ENCODE data around the gene ZMIZ1. TPM values are rescaled to one million over a fixed set of nuclear protein-coding genes. Genes with fewer than 3 reads are reported as not detected.
A peak's percentile ranks its signal among the peaks of the same experiment; 100 is the strongest.

The ZMIZ1 gene
- total RNA-seq, 4 donors from 2014 or later = 65.5 to 88.2 (median 69.3) TPM

GRCh38 chr10:79156334-79157274 is 87.8 kb downstream of the ZMIZ1 start:
- Histone ChIP-seq H3K4me1 (peaks cover 0 to 100% (median 84%) of the 10 kb centered on the region in 4 donors), H3K27me3 (no peaks in the 10 kb centered on the region), H3K36me3 (peaks cover 0 to under 1% (median 0%) of the 10 kb centered on the region in 3 donors), H3K4me3 (no peak overlapping the region), H3K27ac (peak overlapping the region; percentile 14 to 97 (median 76)), H3K9me3 (no peaks in the 10 kb centered on the region)
- no peak for DNase-seq (ENCODE audit: low spot score in 2 of 2)
- TF ChIP-seq EP300 (IDR thresholded peaks at IDR 0.05) = no peak
- no peak for TF ChIP-seq POLR2A (IDR thresholded peaks at IDR 0.05)
- no peak for TF ChIP-seq CTCF (IDR thresholded peaks at IDR 0.05)
- 86 to 87% methylated on average over 17 to 21 of the region's 22 CpGs for WGBS, 2 donors

GRCh38 chr10:79158004-79158340 is 89.2 kb downstream of the ZMIZ1 start:
- Histone ChIP-seq H3K4me1 (peaks cover 0 to 99% (median 71%) of the 10 kb centered on the region in 4 donors), H3K36me3 (peaks cover 0 to 12% (median 0%) of the 10 kb centered on the region in 3 donors), H3K9me3 (no peaks in the 10 kb centered on the region), H3K27me3 (no peaks in the 10 kb centered on the region), H3K4me3 (no peak overlapping the region), H3K27ac (peak overlapping the region in 3 of 4 donors; percentile 60 to 97 (median 91))
- WGBS, 2 donors = 51 to 60% methylated on average over 4 to 5 of the region's 5 CpGs
- TF ChIP-seq POLR2A (IDR thresholded peaks at IDR 0.05) = no peak
- TF ChIP-seq CTCF (IDR thresholded peaks at IDR 0.05) = no peak
- TF ChIP-seq EP300 (IDR thresholded peaks at IDR 0.05) = no peak
- DNase-seq (ENCODE audit: low spot score in 2 of 2) = no peak

- no peak for DNase-seq (ENCODE audit: low spot score in 2 of 2)
- peak overlapping the region; percentile 17 to 97 (median 76) for H3K27ac ChIP-seq
- 77 to 91% methylated on average over 8 to 9 of the region's 9 CpGs for WGBS, 2 donors
- no peaks in the 10 kb centered on the region for H3K27me3 ChIP-seq
- H3K4me1 ChIP-seq = peaks cover 0 to 99% (median 65%) of the 10 kb centered on the region in 4 donors
- TF ChIP-seq POLR2A (IDR thresholded peaks at IDR 0.05) (no peak), EP300 (IDR thresholded peaks at IDR 0.05) (no peak), CTCF (IDR thresholded peaks at IDR 0.05) (no peak)
- peaks cover 0 to 17% (median 0%) of the 10 kb centered on the region in 3 donors for H3K36me3 ChIP-seq
- no peak overlapping the region for H3K4me3 ChIP-seq
- H3K9me3 ChIP-seq = no peaks in the 10 kb centered on the region
Measured at GRCh38 chr10:79158402-79159097, 89.8 kb downstream of the ZMIZ1 start.

- Histone ChIP-seq H3K9me3 (no peaks in the 10 kb centered on the region), H3K36me3 (peaks cover 0 to 18% (median 0%) of the 10 kb centered on the region in 3 donors), H3K27me3 (no peaks in the 10 kb centered on the region), H3K4me1 (peaks cover 0 to 95% (median 60%) of the 10 kb centered on the region in 4 donors), H3K27ac (peak overlapping the region; percentile 13 to 97 (median 76)), H3K4me3 (no peak overlapping the region)
- 40 to 42% methylated on average over 13 to 16 of the region's 18 CpGs for WGBS, 2 donors
- DNase-seq (ENCODE audit: low spot score in 2 of 2) = no peak
- TF ChIP-seq EP300 (IDR thresholded peaks at IDR 0.05) = no peak
- no peak for TF ChIP-seq POLR2A (IDR thresholded peaks at IDR 0.05)
- no peak for TF ChIP-seq CTCF (IDR thresholded peaks at IDR 0.05)
Measured at GRCh38 chr10:79159141-79159651, 90.4 kb downstream of the ZMIZ1 start.
